HepG2 (cell line): Measurements from ENCODE around the gene CHN2. TPM values are rescaled to one million over a fixed set of nuclear protein-coding genes. Genes with fewer than 3 reads are reported as not detected.

Experiments used
- DPF2 ChIP-seq: sonication (generic); formaldehyde crosslinking; IDR thresholded peaks from 2 replicates; pipeline ENCODE4 v1.4.0; 2020; ENCODE audit warnings: mild to moderate bottlenecking, low read depth, missing genetic modification reagents, borderline replicate concordance
- DRAP1 ChIP-seq: IDR thresholded peaks from 2 replicates; pipeline ENCODE4 v1.6.1; 2016; ENCODE audit warnings: missing genetic modification reagents, missing compliant biosample characterization
- FOXK1 ChIP-seq: sonication (generic); formaldehyde crosslinking; IDR thresholded peaks from 2 replicates; pipeline ENCODE4 v1.4.0; 2020; ENCODE audit warnings: low read depth, missing genetic modification reagents, borderline replicate concordance
- GLMP ChIP-seq: sonication (generic); formaldehyde crosslinking; IDR thresholded peaks from 2 replicates; pipeline ENCODE4 v1.9.0; 2021; ENCODE audit warnings: missing genetic modification reagents, mild to moderate bottlenecking, borderline replicate concordance
- HMG20A ChIP-seq: IDR thresholded peaks from 2 replicates; pipeline ENCODE4 v1.6.1; 2016; ENCODE audit warnings: borderline replicate concordance
- HOXA3 ChIP-seq: sonication (generic); formaldehyde crosslinking; IDR thresholded peaks from 2 replicates; pipeline ENCODE4 v1.5.0; 2020; ENCODE audit warnings: missing genetic modification reagents
- HOXA7 ChIP-seq: sonication (generic); formaldehyde crosslinking; IDR thresholded peaks from 2 replicates; pipeline ENCODE4 v1.8.1; 2022; ENCODE audit warnings: mild to moderate bottlenecking, missing genetic modification reagents, moderate library complexity
- MIER2 ChIP-seq: IDR thresholded peaks from 2 replicates; pipeline ENCODE4 v1.6.1; 2016; ENCODE audit warnings: missing biosample characterization, missing genetic modification reagents
- NCOA5 ChIP-seq: sonication (generic); formaldehyde crosslinking; IDR thresholded peaks from 2 replicates; pipeline ENCODE4 v1.4.0; 2020; ENCODE audit warnings: missing genetic modification reagents
- NFATC3 ChIP-seq: sonication (generic); formaldehyde crosslinking; IDR thresholded peaks from 2 replicates; pipeline ENCODE4 v1.5.1; 2020; ENCODE audit warnings: mild to moderate bottlenecking, missing genetic modification reagents
- POLR2A ChIP-seq, 2 experiments: IDR thresholded peaks; 2 replicates each; pipeline ENCODE4 v1.6.1; 2011; ENCODE audit warnings: low read depth in 2 of 2, low read length in 2 of 2, mild to moderate bottlenecking in 1 of 2, moderate library complexity in 1 of 2; ENCODE audit not compliant: insufficient read depth in 1 of 2
- REXO4 ChIP-seq: sonication (generic); formaldehyde crosslinking; IDR thresholded peaks from 2 replicates; pipeline ENCODE4 v1.8.0; 2022; ENCODE audit warnings: missing genetic modification reagents, mild to moderate bottlenecking, borderline replicate concordance
- RFX1 ChIP-seq: fragments of 450-650 bp; IDR thresholded peaks from 2 replicates; pipeline ENCODE4 v1.6.1; 2017
- RXRA ChIP-seq: sonication (generic); formaldehyde crosslinking; IDR thresholded peaks from 2 replicates; pipeline ENCODE4 v1.5.1; 2020; ENCODE audit warnings: missing genetic modification reagents
- SYNCRIP ChIP-seq: fragments of 200-400 bp; formaldehyde crosslinking; IDR thresholded peaks from 2 replicates; pipeline ENCODE4 v1.6.1; 2018; ENCODE audit warnings: mild to moderate bottlenecking, low read depth, low read length; ENCODE audit not compliant: insufficient read depth
- ZBTB10 ChIP-seq: sonication (generic); formaldehyde crosslinking; IDR thresholded peaks from 2 replicates; pipeline ENCODE4 v1.4.0; 2020; ENCODE audit warnings: missing genetic modification reagents, borderline replicate concordance
- ZBTB7B ChIP-seq: sonication (generic); formaldehyde crosslinking; IDR thresholded peaks from 2 replicates; pipeline ENCODE4 v1.4.0; 2020; ENCODE audit warnings: missing genetic modification reagents
- ZMYM4 ChIP-seq: sonication (generic); formaldehyde crosslinking; IDR thresholded peaks from 2 replicates; pipeline ENCODE4 v1.8.1; 2023; ENCODE audit warnings: mild to moderate bottlenecking, missing genetic modification reagents
- ZNF253 ChIP-seq: sonication (generic); formaldehyde crosslinking; IDR thresholded peaks from 2 replicates; pipeline ENCODE4 v1.8.0; 2022; ENCODE audit warnings: mild to moderate bottlenecking, missing genetic modification reagents, borderline replicate concordance
- ZNF274 ChIP-seq: sonication (generic); formaldehyde crosslinking; IDR thresholded peaks from 2 replicates; pipeline ENCODE4 v1.5.1; 2020; ENCODE audit warnings: mild to moderate bottlenecking, missing genetic modification reagents
- ZNF281 ChIP-seq: sonication (generic); formaldehyde crosslinking; IDR thresholded peaks from 2 replicates; pipeline ENCODE4 v1.4.0; 2020; ENCODE audit warnings: missing genetic modification reagents, borderline replicate concordance
- ZNF562 ChIP-seq: sonication (generic); formaldehyde crosslinking; IDR thresholded peaks from 2 replicates; pipeline ENCODE4 v1.8.0; 2022; ENCODE audit warnings: missing genetic modification reagents, borderline replicate concordance
- ZNF670 ChIP-seq: sonication (generic); formaldehyde crosslinking; IDR thresholded peaks from 2 replicates; pipeline ENCODE4 v1.8.0; 2022; ENCODE audit warnings: mild to moderate bottlenecking, missing genetic modification reagents, borderline replicate concordance
- ZNF761 ChIP-seq: sonication (generic); formaldehyde crosslinking; conservative IDR thresholded peaks from 2 replicates; pipeline ENCODE4 v1.4.0; 2020; ENCODE audit warnings: mild to moderate bottlenecking, missing genetic modification reagents
- polyA plus RNA-seq, 8 experiments: library from polyadenylated mRNA; depleted of rRNA in 3 of 8; stranded (reverse) in 7 of 8; unstranded in 1 of 8; fragments of >200 nt; fragmentation: Illumina TruSeq in 4 of 8; extraction: Trizol in 4 of 8; gene quantifications; 2 replicates each; pipeline versions ENCODE4 v1.2.1 to v1.2.3, GENCODE V29; 2011 to 2016; ENCODE audit warnings: low read depth in 4 of 8, missing spikeins in 1 of 8, mixed read lengths in 1 of 8; ENCODE audit not compliant: insufficient read depth in 1 of 8
- total RNA-seq, 5 experiments: library from RNA; depleted of rRNA; stranded (reverse); fragments of >200 nt; fragmentation: Illumina TruSeq; extraction: Trizol; gene quantifications; 2 replicates each; pipeline ENCODE4 v1.2.3, GENCODE V29; 2016; ENCODE audit warnings: low read depth in 1 of 5

The CHN2 gene
- total and polyA plus RNA-seq, 2 of the 13 experiments (the other 11 are each of a cell fraction or from before 2014, with no cell fraction given): 23.5 to 30.5 TPM

GRCh38 chr7:29291723-29292618 is 97.4 kb downstream of the CHN2 start (continued):
- TF ChIP-seq ZNF281 (CRISPR knock-in tag): peak; percentile 8; the same call in 1 of the 2 replicates
- no peak for TF ChIP-seq SYNCRIP
- no peak for TF ChIP-seq NCOA5 (CRISPR knock-in tag)
- no peak for TF ChIP-seq ZNF670
- no peak for TF ChIP-seq FOXK1
- peak; percentile 52 for TF ChIP-seq ZMYM4 (CRISPR knock-in tag)
- no peak for TF ChIP-seq HOXA3 (CRISPR knock-in tag)
- peak; percentile 81 for TF ChIP-seq HMG20A (CRISPR knock-in tag)
- TF ChIP-seq HOXA7 (CRISPR knock-in tag): no peak
- TF ChIP-seq MIER2 (CRISPR knock-in tag): no peak
- no peak for TF ChIP-seq ZBTB7B (CRISPR knock-in tag)
- no peak for TF ChIP-seq RXRA (CRISPR knock-in tag)
- no peak for TF ChIP-seq ZNF562 (CRISPR knock-in tag)
- no peak for TF ChIP-seq NFATC3 (CRISPR knock-in tag)
- no peak for TF ChIP-seq RFX1
- TF ChIP-seq GLMP (CRISPR knock-in tag): no peak
- TF ChIP-seq ZNF274 (CRISPR knock-in tag): no peak
- no peak for TF ChIP-seq ZNF253 (CRISPR knock-in tag)
- TF ChIP-seq POLR2A (IDR thresholded peaks at IDR 0.05; ENCODE audit: insufficient read depth in 1 of 2, low read depth in 2 of 2, low read length in 2 of 2): no peak
- TF ChIP-seq DPF2 (CRISPR knock-in tag): peak; percentile 49
- no peak for TF ChIP-seq ZBTB10 (CRISPR knock-in tag)
- TF ChIP-seq REXO4 (CRISPR knock-in tag): no peak
- TF ChIP-seq DRAP1 (CRISPR knock-in tag): peak; percentile 56; the same call in 1 of the 2 replicates
- no peak for TF ChIP-seq ZNF761 (CRISPR knock-in tag)
